Epithelial cell of prostate (primary cell): ENCODE data around the gene UBE2C.

Source experiments
- DNase-seq: peaks from one replicate; pipeline ENCODE4 v3.0.0-alpha.2; 2011; ENCODE audit warnings: low read depth, low spot score
- H3K27ac ChIP-seq: fragments of 450-650 bp; 2 replicates; pipeline ENCODE4 v1.5.1; 2017; ENCODE audit warnings: mild to moderate bottlenecking

Gene UBE2C

GRCh38 chr20:45851501-45851900, 39.1 kb downstream of the UBE2C start:
- H3K27ac ChIP-seq, result no peak overlapping the region
- no peak for DNase-seq

- H3K27ac ChIP-seq, result no peak overlapping the region
- DNase-seq, result no peak
These were observed 39.9 kb downstream of the UBE2C start for GRCh38 chr20:45852326-45852725.

GRCh38 chr20:45853484-45853883, 41.0 kb downstream of the UBE2C start:
- H3K27ac ChIP-seq, result no peak overlapping the region

GRCh38 chr20:45857114-45857881, 44.9 kb downstream of the UBE2C start, which contains the start of the genes ACOT8 and ZSWIM3:
ACOT8 (minus strand) TSS chr20:45857392; CDS start chr20:45857315, 77 bp downstream.
ZSWIM3 (plus strand) TSS chr20:45857614; CDS start chr20:45857826, 212 bp downstream.
- peak; percentile 100 for DNase-seq
- H3K27ac ChIP-seq, result peak within 1 kb of the TSS; percentile 44

More at GRCh38 chr20:45853484-45853883, 41.0 kb downstream of the UBE2C start:
- DNase-seq, result no peak

- peak overlapping the region; percentile 44 for H3K27ac ChIP-seq
- no peak for DNase-seq
These were observed 45.4 kb downstream of the UBE2C start for GRCh38 chr20:45857882-45858216.

- H3K27ac ChIP-seq, result no peak overlapping the region
- no peak for DNase-seq
These were observed 47.5 kb downstream of the UBE2C start for GRCh38 chr20:45859916-45860315.

- DNase-seq, result no peak
- no peak overlapping the region for H3K27ac ChIP-seq
These were observed 48.2 kb downstream of the UBE2C start for GRCh38 chr20:45860560-45861220.

- no peak overlapping the region for H3K27ac ChIP-seq
- DNase-seq, result no peak
These were observed 49.0 kb downstream of the UBE2C start for GRCh38 chr20:45861221-45862075.

- H3K27ac ChIP-seq, result no peak overlapping the region
- DNase-seq, result no peak
These were observed 51.4 kb downstream of the UBE2C start for GRCh38 chr20:45863543-45864470.

- H3K27ac ChIP-seq, result no peak overlapping the region
- no peak for DNase-seq
These were observed 54.0 kb downstream of the UBE2C start for GRCh38 chr20:45866454-45866853.
